ENCODE measurements around the gene AOAH.

DNA sequence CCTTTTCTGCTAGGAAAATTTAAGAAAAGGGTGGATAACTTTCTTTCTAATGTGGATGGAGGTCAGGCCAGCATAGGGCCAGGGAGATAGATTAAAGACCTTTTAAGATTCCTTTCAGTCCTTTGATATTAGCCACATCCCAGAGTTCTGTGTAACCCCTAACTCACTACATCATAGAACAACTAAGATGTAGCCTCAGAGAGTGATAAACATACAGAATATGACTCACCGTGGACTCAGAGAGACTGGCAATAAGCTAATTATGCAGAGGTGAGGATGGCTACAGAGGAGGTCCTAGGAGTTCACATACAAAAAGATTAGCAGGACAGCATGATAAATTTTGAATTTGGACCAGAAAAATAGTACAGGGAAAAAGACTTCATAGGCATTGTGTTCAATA lies 141.0 kb downstream of the AOAH start:
- TF ChIP-seq, protein P1, sequence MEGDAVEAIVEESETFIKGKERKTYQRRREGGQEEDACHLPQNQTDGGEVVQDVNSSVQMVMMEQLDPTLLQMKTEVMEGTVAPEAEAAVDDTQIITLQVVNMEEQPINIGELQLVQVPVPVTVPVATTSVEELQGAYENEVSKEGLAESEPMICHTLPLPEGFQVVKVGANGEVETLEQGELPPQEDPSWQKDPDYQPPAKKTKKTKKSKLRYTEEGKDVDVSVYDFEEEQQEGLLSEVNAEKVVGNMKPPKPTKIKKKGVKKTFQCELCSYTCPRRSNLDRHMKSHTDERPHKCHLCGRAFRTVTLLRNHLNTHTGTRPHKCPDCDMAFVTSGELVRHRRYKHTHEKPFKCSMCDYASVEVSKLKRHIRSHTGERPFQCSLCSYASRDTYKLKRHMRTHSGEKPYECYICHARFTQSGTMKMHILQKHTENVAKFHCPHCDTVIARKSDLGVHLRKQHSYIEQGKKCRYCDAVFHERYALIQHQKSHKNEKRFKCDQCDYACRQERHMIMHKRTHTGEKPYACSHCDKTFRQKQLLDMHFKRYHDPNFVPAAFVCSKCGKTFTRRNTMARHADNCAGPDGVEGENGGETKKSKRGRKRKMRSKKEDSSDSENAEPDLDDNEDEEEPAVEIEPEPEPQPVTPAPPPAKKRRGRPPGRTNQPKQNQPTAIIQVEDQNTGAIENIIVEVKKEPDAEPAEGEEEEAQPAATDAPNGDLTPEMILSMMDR (IDR thresholded peaks at IDR 0.05; ENCODE audit: low read depth, low read length, poor library complexity, severe bottlenecking), result no peak
- TF ChIP-seq EZH2phosphoT487 (IDR thresholded peaks at IDR 0.05; ENCODE audit: borderline replicate concordance, low read length), result no peak

Measured in DOHH2 (cell line).